ENCODE measurements around the gene ABTB2.

DNA sequence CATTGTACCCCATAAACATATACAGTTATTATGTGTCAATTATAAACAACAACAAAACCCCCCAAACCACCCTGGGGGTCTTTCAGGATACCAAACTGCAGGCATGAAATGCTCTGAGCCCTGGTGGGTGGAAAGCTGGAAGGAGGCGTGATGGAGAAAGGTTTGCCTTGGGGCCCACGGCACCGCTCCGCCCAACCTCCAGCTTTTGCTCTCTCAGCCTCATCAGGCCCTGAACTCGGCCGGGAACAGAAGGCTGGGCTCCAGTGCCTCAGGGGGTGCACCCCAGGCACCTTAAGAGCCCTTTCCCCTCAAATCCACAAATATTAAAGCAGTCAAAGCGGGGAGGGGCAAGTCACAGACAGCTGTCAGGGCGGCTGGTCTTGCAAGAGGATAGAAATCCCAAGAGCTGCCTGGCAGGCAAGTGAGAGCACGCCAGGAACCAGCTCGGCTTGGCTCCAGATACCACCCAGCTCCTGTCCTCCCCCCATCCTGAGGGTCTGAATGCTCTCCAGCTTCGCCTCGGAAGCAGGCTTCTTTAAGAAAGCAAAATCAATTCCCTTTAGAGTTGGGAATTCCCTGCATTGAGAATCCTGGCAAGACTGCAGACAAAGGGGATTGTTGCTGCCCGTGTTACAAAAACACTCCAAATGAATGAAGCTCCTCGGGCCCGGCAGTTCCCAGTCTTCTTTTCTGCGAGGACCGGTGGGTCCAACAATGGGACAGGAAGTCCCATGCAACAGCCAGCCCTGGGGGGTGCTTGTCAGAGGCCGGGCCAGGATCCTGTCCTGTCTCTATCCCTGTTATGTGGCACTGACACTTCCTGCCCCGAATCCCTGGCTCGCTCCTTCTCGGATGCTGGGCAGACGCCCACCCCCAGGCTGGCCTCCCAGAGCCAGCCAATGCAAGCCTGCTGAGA lies 171.6 kb downstream of the ABTB2 start:
- no peak for TF ChIP-seq ISL1 (CRISPR knock-in tag; IDR thresholded peaks at IDR 0.05)
- no peak for TF ChIP-seq GLIS3 (CRISPR knock-in tag; IDR thresholded peaks at IDR 0.05)
- TF ChIP-seq, protein P1, sequence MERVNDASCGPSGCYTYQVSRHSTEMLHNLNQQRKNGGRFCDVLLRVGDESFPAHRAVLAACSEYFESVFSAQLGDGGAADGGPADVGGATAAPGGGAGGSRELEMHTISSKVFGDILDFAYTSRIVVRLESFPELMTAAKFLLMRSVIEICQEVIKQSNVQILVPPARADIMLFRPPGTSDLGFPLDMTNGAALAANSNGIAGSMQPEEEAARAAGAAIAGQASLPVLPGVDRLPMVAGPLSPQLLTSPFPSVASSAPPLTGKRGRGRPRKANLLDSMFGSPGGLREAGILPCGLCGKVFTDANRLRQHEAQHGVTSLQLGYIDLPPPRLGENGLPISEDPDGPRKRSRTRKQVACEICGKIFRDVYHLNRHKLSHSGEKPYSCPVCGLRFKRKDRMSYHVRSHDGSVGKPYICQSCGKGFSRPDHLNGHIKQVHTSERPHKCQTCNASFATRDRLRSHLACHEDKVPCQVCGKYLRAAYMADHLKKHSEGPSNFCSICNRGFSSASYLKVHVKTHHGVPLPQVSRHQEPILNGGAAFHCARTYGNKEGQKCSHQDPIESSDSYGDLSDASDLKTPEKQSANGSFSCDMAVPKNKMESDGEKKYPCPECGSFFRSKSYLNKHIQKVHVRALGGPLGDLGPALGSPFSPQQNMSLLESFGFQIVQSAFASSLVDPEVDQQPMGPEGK (CRISPR knock-in tag; IDR thresholded peaks at IDR 0.05; ENCODE audit: borderline replicate concordance): no peak
- no peak for TF ChIP-seq BACH2 (CRISPR knock-in tag; IDR thresholded peaks at IDR 0.05; ENCODE audit: borderline replicate concordance)

Data from SK-N-SH treated with all-trans-retinoic acid at 6 μM for 48 hours (cell line).